LNCAP (cell line): ENCODE measurements around the gene SERPINB6.
A peak's percentile ranks its signal among the peaks of the same experiment; 100 is the strongest.

Experiments used
- CTCF ChIP-seq: fragments of 450-650 bp; IDR thresholded peaks from 2 replicates; pipeline ENCODE4 v1.5.1; 2017; ENCODE audit warnings: mild to moderate bottlenecking

SERPINB6 gene

GRCh38 chr6:2956930-2957685 is 14.3 kb downstream of the SERPINB6 start:
- TF ChIP-seq CTCF, result no peak

GRCh38 chr6:2953098-2953497 is 18.3 kb downstream of the SERPINB6 start:
- no peak for TF ChIP-seq CTCF

GRCh38 chr6:2952557-2953095 is 18.7 kb downstream of the SERPINB6 start:
- TF ChIP-seq CTCF, result peak; percentile 62

GRCh38 chr6:2951728-2952127 is 19.6 kb downstream of the SERPINB6 start:
- TF ChIP-seq CTCF, result no peak

GRCh38 chr6:2950713-2951112 is 20.7 kb downstream of the SERPINB6 start:
- TF ChIP-seq CTCF, result no peak

- no peak for TF ChIP-seq CTCF
Observed at GRCh38 chr6:2949536-2950083, 21.8 kb downstream of the SERPINB6 start.

- TF ChIP-seq CTCF, result no peak
Observed at GRCh38 chr6:2949121-2949520, 22.2 kb downstream of the SERPINB6 start.
